Activated CD4-positive, alpha-beta T cell treated with anti-CD3 and anti-CD28 coated beads, Interleukin-2, amount 50 U/mL, for 1 hour (primary cell): ENCODE data around the gene ARHGAP21.
A peak's percentile ranks its signal among the peaks of the same experiment; 100 is the strongest.
"Not testable (repeated sequence)": the region's sequence is repeated elsewhere in the genome, so short reads cannot be mapped to it uniquely, and the experiment has no call there.

ENCODE experiments used
- DNase-seq: peaks from one replicate; pipeline ENCODE4 v3.0.0-alpha.2; 2020

Gene ARHGAP21

DNA sequence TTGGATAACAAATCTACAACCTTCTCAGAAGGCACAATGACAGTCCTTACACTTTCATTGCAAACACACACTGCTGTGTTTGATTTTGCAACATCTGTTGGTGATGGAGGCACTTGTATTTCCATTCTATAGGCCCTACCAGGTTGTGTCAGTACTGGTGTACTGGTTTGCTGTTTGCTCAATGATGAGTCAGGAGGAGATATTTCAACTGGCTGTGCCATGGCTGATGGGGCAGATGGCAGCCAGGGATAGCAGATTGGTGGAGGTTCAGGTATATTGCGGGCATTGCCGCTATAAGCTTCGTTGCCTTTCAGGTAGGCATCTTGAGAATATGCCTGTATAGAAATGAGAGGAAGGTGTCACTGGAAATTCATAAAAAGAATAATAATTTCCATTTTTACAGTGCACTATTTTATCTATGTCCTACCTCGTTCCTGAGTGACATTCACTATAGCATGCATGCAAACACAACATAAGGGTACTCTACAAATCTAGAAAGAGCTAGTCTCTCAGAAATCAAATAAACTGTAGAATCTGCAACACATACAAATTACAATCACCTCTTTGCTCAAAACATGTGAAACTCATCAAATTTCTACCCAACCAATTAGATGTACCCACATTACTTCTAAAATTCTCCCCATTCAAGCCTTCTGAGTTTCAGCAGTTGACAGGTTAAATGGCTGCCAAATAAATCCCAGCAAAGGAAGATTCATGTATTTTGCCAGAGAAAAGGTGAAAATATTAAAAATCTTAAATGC lies 102.5 kb downstream of the ARHGAP21 start:
- not testable (repeated sequence) for DNase-seq

DNA sequence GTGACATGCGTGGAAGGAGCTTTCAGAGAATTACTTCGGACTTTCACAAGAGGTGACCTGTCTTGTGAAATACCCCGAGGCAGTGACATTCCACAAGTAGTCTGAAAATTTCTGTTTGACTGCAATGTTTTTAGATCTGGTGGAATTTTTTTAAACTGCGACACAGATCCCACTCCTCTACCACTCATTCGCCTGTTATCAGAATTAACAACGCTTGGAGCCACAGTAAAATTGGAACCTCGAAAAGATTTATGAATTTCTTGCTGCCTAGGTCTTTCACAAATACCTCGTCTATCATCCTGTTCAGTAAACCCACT lies 103.7 kb downstream of the ARHGAP21 start:
- not testable (repeated sequence) for DNase-seq

DNA sequence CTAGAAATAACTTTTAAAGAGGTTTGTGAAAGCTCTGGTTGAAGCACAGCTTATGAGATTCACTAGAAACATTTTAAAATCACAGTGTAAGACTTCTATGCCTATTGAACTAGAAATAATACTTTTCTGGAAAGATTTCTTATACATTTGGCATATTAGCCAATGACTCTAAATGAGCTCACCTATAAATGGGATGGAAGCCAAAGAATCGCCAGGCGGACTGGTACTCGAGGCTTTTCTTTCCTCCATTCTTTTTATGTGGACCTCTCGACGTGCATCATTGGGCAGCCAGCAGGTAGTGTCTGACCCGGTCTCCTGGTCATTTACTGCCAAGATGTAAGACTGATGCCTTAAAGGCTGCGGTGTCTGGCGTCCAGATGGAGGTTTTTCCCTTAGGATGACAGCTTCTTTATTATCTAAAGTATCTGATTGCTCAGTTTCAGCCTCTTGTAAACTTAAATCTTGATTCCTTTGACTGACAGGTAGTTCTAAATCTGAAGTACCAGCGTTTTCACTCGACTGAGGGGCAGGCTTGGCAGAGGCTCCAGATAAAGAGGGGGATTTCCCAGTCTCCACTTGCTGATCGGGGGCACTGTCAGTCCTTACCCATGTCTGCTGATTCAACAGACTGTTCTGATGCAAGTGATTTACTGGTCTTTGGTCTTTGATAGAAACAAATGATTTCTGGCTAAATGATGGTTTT lies 104.2 kb downstream of the ARHGAP21 start:
- DNase-seq: not testable (repeated sequence)

DNA sequence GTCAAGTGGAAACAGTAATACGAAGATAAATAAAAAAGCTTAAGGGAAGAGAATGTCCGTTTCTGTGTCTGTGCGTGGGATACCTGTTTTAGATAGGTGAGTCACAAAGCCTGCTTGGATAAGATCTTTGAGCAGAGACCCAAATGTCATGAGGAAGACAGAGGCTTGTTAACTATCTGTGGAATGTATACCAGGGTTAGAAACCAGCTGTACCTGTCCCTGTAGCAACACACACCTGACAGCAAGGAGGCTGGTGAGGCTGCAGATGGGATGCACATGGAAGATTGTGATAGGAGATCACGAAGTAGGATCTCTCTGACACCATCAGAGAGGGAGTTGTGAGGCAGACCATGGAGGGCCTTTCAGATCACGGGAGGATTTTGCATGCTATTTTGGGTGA lies 105.3 kb downstream of the ARHGAP21 start:
- DNase-seq: no peak

DNA sequence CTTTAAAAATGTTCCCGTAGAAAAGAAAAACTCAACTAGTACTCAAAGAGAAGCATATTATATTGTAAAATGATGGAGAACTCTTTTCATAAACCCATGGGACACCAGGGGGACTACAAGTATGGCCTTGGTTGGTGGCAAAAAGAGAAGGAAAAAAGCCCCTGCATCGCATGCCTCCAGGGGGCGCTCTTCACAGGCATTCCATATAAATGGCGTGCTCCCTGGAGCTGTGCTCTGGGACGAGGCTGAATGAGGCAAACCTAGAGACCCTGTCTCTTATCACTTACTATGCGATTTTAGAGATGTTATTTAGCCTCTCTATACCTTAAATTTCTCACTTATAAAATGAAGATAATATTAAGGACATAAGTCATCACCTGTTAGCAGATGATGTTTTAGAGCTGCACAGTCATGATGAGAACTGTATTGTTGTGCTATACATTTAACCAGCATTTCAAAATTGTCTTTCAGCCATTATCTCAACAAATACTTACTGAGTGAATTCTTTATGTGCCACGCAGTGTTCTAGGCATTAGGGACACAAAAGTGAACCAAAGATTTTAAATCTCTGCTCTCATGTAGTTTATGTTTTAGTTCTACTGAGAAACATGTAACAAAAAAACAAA lies 105.8 kb downstream of the ARHGAP21 start:
- peak; percentile 55 for DNase-seq

DNA sequence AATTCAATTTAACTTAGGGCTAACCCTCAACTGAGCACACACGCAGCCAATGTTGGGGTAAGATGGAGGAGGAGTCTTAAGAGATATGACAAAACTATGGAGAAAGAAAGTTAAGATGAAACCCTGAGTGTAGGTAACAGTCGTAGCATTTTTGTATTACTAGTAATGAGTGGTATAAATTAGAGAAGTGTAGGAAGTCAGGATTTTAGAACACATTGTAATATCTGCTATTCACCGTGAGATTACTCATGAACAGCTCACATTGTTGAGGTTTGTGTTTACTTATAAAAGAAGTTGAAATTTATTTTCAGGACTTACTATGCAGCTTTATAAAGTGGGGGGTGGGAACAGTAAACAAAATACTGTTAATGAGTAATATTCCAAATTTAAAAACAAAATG lies 107.2 kb downstream of the ARHGAP21 start:
- DNase-seq: no peak

DNA sequence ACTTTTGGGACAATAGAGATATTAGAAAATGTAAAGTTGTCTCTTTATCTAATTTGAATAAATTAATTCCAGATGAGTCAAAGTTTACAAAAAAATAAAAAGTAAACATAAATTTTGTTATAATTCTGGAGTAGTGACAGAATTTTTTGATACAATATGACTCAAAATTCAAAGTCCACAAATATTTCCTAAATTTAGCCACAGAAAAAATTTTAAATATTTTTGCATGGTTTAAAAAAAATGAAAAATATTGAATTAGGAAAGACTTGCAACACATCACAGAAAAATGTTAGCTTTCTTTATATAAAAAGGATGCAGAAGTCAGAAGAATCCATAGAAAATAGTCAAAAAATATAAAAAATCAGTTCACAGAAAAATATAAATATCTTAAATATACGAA lies 117.7 kb downstream of the ARHGAP21 start:
- DNase-seq: no peak

DNA sequence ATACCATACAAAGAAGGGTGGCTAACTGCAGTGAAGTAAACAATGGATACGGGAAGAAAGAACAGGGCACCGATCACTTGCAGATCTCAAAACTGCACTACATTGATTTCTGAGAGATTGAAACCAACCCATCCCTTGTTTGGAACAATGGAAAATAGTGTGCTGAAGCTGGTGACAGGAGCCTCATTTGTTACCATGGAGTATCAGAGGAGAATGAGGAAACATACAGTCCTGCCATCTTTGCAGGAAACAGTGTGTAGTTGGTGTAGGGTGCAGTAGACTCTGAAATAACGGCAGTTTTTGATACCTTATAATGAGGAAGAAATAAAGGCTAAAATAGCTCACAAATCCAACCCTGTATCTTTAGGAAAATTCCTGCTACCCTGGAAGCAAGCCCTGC lies 118.5 kb downstream of the ARHGAP21 start:
- DNase-seq: no peak

DNA sequence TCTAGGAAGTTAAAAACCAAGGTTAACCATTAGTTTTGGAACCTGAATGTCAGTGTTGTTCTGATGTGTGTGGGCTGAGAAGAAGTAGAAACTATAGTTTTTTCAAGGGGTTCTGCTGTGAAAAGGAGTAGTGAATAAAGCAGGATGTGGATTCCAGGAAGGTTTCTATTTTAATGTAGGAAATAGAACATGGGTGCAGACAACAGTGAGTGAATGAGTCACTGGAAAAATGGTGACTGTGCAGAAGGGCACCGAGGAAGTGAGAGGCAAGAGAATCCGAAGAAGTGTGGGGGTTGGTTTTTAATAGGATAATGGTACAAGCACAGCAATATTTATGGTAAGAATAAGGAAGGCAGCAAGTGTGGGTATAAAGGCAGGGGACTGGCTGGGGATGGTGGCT lies 120.4 kb downstream of the ARHGAP21 start:
- no peak for DNase-seq

DNA sequence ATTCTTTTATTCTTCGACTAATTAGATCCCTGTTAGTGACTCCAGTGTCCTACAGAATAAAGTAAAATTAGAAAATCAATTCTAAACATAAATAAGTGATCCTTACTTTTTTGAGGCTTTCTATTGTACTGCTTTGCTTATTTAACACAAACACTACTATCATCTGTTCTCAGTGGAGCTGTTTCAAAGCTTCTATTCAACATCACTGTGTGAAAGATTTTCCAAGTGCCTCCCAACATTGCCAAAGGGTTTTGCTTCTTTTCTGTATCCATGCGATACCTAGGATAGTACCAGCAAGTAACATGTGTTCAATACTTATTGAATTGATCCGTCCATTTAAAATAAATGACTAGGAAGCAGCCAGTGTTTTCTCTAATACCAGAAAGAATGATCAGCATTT lies 125.7 kb downstream of the ARHGAP21 start:
- no peak for DNase-seq

DNA sequence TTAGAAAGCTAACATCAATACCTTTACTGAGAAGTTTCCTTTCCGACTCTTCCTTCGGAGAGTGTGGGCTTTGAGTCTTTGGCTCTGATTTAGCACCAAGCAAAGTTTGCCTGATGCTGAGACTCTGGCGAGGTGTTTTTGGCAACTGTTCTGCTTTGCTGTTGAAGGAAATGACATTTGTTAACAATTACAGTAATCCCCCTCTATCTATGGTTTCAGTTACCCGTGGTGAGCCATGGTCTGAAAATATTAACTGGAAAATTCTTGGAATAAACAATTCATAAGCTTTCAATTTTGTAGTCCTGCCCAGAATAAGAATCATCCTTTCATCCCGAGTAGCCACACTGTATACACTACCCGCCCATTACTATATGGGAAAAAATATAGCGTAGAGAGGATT lies 126.3 kb downstream of the ARHGAP21 start:
- no peak for DNase-seq

DNA sequence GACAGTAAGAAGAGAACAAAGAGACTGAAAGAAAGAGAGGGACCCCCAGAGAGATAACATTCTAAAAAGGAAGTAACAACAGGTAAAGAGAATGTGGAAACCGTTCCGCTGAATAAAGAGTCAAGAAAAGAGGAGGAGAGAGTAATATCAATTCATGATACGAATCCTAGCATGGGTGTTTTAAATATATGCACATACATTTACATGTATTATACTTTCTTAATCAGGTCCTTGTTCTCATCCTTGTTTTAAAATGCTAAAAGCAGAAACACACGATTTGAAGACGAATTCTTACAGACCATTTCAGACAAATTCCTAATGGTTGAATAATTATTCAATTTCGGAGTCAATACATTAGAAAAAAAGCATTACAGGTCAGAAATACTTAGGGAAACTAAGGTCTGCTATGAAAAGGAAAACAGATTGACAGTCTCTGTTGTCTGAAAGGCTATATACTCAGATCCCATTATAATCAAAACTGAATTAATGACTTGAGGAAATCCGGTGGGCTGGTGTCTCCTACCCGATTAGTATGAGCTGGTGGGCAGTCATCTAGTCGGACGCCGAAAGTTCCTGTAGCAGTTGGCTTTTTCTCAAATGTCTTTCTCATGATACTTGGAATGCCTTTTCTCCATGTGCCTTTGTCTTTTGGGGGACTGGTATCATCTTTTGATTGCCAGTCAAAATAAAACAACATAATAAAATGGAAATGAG lies 127.3 kb downstream of the ARHGAP21 start:
- DNase-seq: no peak

DNA sequence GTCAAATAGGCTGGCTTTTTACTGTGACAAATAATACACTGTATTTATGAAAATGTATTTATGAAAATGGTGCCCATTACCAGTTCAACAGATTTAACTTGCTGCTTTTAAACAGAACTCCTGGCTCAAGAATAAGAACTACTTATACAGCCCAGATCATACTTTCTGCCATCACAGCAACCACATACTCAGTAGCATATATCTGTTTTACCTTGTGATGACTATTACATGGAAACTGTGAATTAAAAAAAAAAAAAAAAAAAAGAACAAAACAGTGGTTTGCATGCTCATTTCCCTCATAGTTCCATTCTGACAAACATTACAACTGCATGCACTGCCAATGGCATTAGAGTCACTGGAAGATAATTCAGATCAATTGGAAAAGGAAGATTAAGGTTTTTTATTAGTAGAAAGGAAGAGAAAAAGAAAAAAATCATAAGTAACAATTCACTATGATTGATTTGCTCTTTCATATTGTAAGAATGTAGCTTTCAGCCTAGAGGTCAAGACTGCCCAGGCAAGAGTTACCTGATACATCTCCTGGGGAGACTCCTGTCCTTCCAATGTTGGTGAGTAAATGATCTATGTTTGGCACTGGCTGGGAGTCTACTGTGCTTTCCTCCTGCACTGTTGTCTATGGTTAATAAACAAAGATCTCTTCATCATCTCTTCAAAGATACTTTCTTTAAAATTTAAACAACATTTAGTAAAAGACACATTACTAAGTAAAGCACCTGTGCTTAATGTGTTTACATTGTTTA lies 132.8 kb downstream of the ARHGAP21 start:
- no peak for DNase-seq

DNA sequence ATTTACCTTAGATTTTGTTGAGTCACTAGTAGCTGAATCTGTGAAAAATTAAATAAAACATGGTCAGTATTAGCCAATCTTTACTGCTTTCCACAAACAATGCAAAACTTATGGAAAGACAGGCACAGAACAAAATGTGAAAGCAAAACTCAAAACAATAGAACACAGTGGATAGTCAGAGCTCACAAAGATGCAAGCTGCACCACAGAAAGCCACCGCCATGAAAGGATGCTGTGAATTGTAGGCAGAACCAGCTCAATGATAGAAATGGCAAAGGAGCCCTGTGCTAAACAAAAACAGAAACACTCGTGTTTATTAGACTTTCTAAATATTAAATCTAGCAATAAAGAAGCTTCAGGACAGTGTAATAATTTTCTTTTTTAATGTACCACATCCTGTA lies 134.4 kb downstream of the ARHGAP21 start:
- no peak for DNase-seq

DNA sequence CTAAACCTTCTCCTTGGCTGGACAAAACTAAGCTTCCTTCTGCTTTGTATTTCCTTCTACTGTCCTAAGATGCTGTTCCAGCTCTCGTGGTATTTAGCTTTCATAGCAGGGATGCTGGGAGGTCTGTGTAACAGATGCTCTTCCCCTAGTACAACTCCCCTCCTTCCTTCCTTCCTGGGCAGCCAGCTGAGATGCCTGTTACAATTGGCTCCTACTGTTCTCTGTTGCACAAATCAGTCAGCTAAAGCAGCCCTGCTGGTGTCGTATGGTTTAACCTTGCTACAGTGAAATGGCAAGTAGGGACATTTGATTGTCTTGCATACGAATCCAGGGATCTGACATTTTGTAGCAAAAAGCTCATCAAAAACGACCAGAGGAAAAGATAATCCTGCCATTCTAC lies 143.8 kb downstream of the ARHGAP21 start:
- no peak for DNase-seq

DNA sequence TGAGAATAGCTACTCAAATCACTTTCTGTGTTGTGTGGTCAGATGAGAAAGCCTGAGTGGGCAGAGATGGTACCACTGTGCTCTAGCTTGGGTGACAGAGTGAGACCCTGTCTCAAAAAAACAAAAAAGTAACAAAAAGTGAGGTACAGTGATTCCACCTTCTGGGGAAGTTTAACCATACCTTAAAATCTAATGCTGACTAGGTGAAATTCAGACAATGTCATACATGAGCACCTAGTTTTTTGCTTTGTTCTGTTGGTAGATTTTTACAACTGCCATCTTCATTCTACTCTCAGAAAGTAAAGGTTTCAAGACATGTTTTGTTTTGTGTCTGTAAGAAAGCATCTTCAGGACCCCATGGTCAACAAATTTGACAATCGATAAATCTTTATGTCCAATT lies 144.2 kb downstream of the ARHGAP21 start:
- no peak for DNase-seq

DNA sequence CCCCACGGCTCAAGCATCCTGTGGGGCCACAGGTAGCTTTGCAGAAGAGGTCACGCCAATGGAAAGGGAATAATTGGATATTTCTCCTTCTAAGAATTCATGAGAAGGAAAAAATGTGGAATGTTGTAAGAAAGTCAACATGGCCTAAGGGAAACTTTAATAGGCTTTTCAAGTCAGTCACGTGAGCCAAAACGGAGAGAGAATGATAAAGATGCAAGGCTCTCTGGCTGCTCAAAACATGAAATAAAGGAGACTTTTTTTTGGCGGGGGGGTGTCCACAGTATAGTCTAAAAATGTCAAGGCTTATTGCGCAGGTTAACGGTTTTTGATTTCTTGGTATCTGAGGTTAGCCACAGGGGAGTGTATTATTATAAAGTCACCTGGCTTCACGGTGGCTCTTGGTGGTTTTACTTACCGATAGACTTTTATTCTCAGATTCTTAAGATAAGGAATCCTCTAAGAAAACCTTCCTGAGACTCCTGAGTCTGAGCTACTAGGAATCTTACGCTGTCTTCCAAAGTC lies 148.1 kb downstream of the ARHGAP21 start:
- DNase-seq: no peak

DNA sequence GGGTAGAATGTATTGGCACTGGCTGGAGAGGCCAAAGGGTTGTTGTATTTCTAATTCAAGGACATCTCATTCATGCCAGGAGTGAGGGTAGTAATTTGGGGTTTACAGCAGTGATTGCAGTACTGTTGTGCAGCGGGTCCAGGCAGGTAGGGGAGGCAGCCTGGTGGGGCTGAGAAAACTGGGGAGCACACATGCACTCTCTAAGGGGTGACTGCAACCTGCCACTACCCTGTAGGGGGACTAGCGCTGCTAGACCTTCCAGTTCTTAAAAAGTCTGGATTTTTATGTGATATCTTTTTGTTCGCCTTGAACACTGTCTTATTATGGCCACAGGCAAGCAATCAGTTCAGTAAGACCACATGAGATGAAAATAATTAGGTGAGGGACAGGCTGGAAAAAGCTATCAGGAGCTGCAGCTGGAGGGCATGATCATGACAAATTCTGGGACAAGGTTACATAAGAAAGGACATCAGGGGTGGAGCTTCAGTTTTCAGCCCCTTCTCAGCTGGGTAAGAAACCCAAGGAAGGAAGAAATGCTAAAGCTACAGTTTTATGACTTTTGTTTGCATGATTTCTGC lies 149.0 kb downstream of the ARHGAP21 start:
- no peak for DNase-seq

DNA sequence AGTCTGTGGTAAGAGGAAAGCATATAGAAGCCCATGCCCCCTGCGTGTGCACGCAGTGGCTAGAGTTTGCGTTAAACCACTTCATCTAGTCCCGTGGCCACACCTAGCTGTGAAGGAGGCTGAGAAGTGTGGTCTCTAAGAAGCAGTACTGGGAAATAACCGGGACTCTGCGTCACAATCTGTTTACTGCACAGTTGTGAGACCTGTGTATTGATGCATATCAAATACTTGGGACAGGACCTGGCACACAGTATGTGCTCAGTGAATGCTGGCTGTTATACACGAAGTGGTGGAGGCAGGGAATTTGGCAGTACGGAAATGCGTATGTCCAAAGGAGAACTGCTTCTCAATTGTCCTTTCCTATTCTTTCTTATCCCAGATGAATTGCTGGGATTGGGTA lies 149.5 kb downstream of the ARHGAP21 start:
- DNase-seq: no peak

DNA sequence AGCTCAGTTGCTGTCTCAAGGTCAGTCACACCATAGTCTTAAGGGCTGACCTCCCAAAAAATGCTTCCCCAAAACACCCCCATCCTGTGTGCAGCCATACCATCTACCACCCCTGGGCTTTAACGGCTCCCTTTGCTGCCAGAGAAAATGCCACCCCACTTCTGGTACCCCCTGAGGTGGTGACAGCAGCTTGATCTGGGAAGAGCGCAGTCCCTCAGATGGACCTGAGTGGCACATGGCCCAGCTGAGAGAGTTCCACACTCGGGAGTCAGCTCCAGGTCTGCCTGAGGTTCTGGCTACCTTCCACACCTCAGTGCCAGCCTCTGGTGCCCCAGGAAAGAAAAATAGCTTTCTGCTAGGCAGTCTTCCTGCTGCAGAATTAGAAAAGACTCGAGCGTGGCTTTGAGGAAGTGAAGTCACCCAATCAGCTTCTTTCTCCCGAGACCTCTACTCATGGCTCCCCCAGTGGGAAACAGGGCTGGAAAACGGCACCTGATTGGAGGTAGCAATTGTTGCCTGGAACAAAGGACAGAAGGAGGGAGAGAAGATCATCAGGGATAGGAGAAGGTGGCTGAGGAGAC lies 151.7 kb downstream of the ARHGAP21 start:
- no peak for DNase-seq

DNA sequence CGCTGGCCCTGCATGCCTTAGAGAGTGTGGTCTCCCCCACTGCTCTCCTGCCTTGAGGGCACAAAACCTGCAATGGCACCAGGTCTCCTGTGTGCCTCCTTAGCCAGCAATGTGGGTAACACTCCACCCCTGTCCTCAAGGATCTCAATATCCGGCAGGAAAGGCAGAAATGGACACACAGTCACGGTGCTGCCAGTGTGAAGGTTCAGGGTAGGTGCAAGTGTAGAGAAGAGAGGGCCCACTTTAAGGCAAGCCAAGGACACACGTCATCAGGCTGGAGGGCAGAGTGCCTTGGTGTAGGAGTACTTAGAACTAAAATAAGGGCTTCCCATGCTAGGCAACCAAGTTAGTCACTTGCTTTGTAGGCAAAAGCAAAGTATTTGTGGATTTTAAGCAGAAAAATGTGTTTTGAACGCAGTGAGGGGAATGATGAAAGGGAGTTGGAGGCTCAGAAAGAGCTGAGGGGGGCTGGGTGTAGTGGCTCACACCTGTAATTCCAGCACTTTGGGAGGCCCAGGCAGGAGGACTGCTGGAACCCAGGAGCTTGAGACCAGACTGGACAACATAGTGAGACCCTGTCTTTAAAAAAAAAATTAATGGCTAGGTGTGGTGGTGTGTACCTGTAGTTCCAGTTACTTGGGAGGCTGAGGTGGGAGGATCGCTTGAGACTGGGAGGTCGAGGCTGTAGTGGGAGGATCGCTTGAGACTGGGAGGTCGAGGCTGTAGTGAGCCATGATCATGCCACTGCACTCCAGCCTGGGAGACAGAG lies 152.8 kb downstream of the ARHGAP21 start:
- no peak for DNase-seq
